Loucy (cell line): ENCODE results near the gene KLLN.
A peak's percentile ranks its signal among the peaks of the same experiment; 100 is the strongest.
"Not testable (repeated sequence)": the region's sequence is repeated elsewhere in the genome, so short reads cannot be mapped to it uniquely, and the experiment has no call there.

ENCODE experiments used
- H2AFZ ChIP-seq: fragments of 200-600 bp; sonication (generic); 2 replicates; pipeline ENCODE4 v1.6.0; 2016; ENCODE audit warnings: antibody characterized with exemption, mild to moderate bottlenecking, low read length, moderate library complexity
- H3F3A ChIP-seq: fragments of 200-600 bp; 2 replicates; pipeline ENCODE4 v1.6.0; 2016; ENCODE audit warnings: antibody characterized with exemption, low read depth, mild to moderate bottlenecking
- H3K27me3 ChIP-seq: fragments of 200-600 bp; sonication (generic); 2 replicates; pipeline ENCODE4 v1.6.1; 2014; ENCODE audit warnings: low read length, mild to moderate bottlenecking; ENCODE audit not compliant: insufficient read depth, poor library complexity, severe bottlenecking
- H3K36me3 ChIP-seq: fragments of 200-600 bp; sonication (generic); 2 replicates; pipeline ENCODE4 v1.6.1; 2016; ENCODE audit warnings: low read length; ENCODE audit not compliant: insufficient read depth
- H3K4me1 ChIP-seq: fragments of 200-600 bp; sonication (generic); 2 replicates; pipeline ENCODE4 v1.5.1; 2014; ENCODE audit warnings: low read length, mild to moderate bottlenecking; ENCODE audit not compliant: insufficient read depth, poor library complexity, severe bottlenecking
- H3K4me2 ChIP-seq: fragments of 200-600 bp; sonication (generic); 2 replicates; pipeline ENCODE4 v1.6.0; 2014; ENCODE audit warnings: antibody characterized with exemption, low read length, low read depth, mild to moderate bottlenecking; ENCODE audit not compliant: poor library complexity, severe bottlenecking
- H3K4me3 ChIP-seq: fragments of 200-600 bp; sonication (generic); 2 replicates; pipeline ENCODE4 v1.5.1; 2014; ENCODE audit warnings: low read length, mild to moderate bottlenecking, mixed read lengths; ENCODE audit not compliant: poor library complexity, severe bottlenecking
- H3K79me2 ChIP-seq: fragments of 200-600 bp; sonication (generic); 2 replicates; pipeline ENCODE4 v1.6.1; 2014; ENCODE audit warnings: low read length; ENCODE audit not compliant: insufficient read depth
- H3K9ac ChIP-seq: fragments of 200-600 bp; sonication (generic); 2 replicates; pipeline ENCODE4 v1.6.0; 2014; ENCODE audit warnings: mild to moderate bottlenecking, low read depth, low read length, moderate library complexity; ENCODE audit not compliant: poor library complexity, severe bottlenecking
- H3K9me2 ChIP-seq: fragments of 200-600 bp; sonication (generic); replicated peaks from 2 replicates; pipeline ENCODE4 v1.6.1; 2016; ENCODE audit warnings: low read depth, low read length, mixed read lengths
- H3K9me3 ChIP-seq: fragments of 200-600 bp; sonication (generic); 2 replicates; pipeline ENCODE4 v1.6.1; 2014; ENCODE audit warnings: mild to moderate bottlenecking, antibody characterized with exemption, low read length, low read depth; ENCODE audit not compliant: insufficient read depth
- H4K20me1 ChIP-seq: fragments of 200-600 bp; sonication (generic); 2 replicates; pipeline ENCODE4 v1.6.0; 2014; ENCODE audit warnings: antibody characterized with exemption, low read length, mild to moderate bottlenecking; ENCODE audit not compliant: insufficient read depth, poor library complexity, severe bottlenecking
- CTCF ChIP-seq: fragments of 200-600 bp; sonication (generic); conservative IDR thresholded peaks from 2 replicates; pipeline ENCODE4 v1.5.1; 2014; ENCODE audit warnings: mild to moderate bottlenecking, antibody characterized with exemption, low read length
- EZH2phosphoT487 ChIP-seq: fragments of 200-600 bp; IDR thresholded peaks from 2 replicates; pipeline ENCODE4 v1.6.1; 2018; ENCODE audit warnings: antibody characterized with exemption, mild to moderate bottlenecking, moderate library complexity, borderline replicate concordance

The KLLN gene

GRCh38 chr10:87837445-87837844 is 25.9 kb downstream of the KLLN start:
- TF ChIP-seq EZH2phosphoT487 (no peak), CTCF (no peak)
- no peaks in the 10 kb centered on the region for H3K9me3 ChIP-seq
- no peak overlapping the region for H2AFZ ChIP-seq
- no peak overlapping the region for H3K4me3 ChIP-seq
- H3K9ac ChIP-seq: no peak overlapping the region
- no peaks in the 10 kb centered on the region for H4K20me1 ChIP-seq
- no peaks in the 10 kb centered on the region for H3K79me2 ChIP-seq
- no peak overlapping the region for H3K4me2 ChIP-seq
- H3K9me2 ChIP-seq: no peaks in the 10 kb centered on the region
- H3K36me3 ChIP-seq: no peaks in the 10 kb centered on the region
- H3F3A ChIP-seq: no peaks in the 10 kb centered on the region
- H3K4me1 ChIP-seq: no peaks in the 10 kb centered on the region
- H3K27me3 ChIP-seq: no peaks in the 10 kb centered on the region

- H3K79me2 ChIP-seq: no peaks in the 10 kb centered on the region
- H3K9me2 ChIP-seq: no peaks in the 10 kb centered on the region
- H3K4me2 ChIP-seq: no peak overlapping the region
- no peaks in the 10 kb centered on the region for H3K27me3 ChIP-seq
- TF ChIP-seq CTCF (no peak), EZH2phosphoT487 (no peak)
- H2AFZ ChIP-seq: no peak overlapping the region
- H4K20me1 ChIP-seq: no peaks in the 10 kb centered on the region
- no peaks in the 10 kb centered on the region for H3K36me3 ChIP-seq
- no peak overlapping the region for H3K4me3 ChIP-seq
- H3K9ac ChIP-seq: no peak overlapping the region
- H3K9me3 ChIP-seq: no peaks in the 10 kb centered on the region
- no peaks in the 10 kb centered on the region for H3K4me1 ChIP-seq
- no peaks in the 10 kb centered on the region for H3F3A ChIP-seq
These were observed 27.2 kb downstream of the KLLN start for GRCh38 chr10:87836098-87836497.

- H3K27me3 ChIP-seq: no peaks in the 10 kb centered on the region
- H3K4me2 ChIP-seq: peak overlapping the region; percentile 28
- no peak overlapping the region for H2AFZ ChIP-seq
- no peaks in the 10 kb centered on the region for H3K9me2 ChIP-seq
- no peak overlapping the region for H3K9ac ChIP-seq
- TF ChIP-seq CTCF: no peak
- TF ChIP-seq EZH2phosphoT487: no peak
- H4K20me1 ChIP-seq: no peaks in the 10 kb centered on the region
- H3K9me3 ChIP-seq: 0 out of 2 replicates have a peak, but pooled peaks cover 3% of the 10 kb centered on the region
- H3K79me2 ChIP-seq: no peaks in the 10 kb centered on the region
- no peaks in the 10 kb centered on the region for H3K36me3 ChIP-seq
- H3K4me3 ChIP-seq: no peak overlapping the region
- 0 out of 2 replicates have a peak, but pooled peaks cover 3% of the 10 kb centered on the region for H3F3A ChIP-seq
- H3K4me1 ChIP-seq: peaks cover 24% of the 10 kb centered on the region
These were observed 33.2 kb downstream of the KLLN start for GRCh38 chr10:87829986-87830729.

- not testable (repeated sequence) for H4K20me1 ChIP-seq, H3K36me3 ChIP-seq, H3K9me3 ChIP-seq, H3K4me3 ChIP-seq, H3K27me3 ChIP-seq, H3K9me2 ChIP-seq, H2AFZ ChIP-seq, H3K79me2 ChIP-seq, H3K4me2 ChIP-seq, H3K9ac ChIP-seq, H3F3A ChIP-seq
- peaks cover 24% of the 10 kb centered on the region for H3K4me1 ChIP-seq
These were observed 34.3 kb downstream of the KLLN start for GRCh38 chr10:87829051-87829450.
